Measurements from ENCODE around the gene PDPK1.
"Not testable (repeated sequence)": the region's sequence is repeated elsewhere in the genome, so short reads cannot be mapped to it uniquely, and the experiment has no call there.

Gene PDPK1

GRCh38 chr16:2543771-2544170, 6.0 kb downstream of the PDPK1 start:
- DNase-seq, result not testable (repeated sequence)

DNA sequence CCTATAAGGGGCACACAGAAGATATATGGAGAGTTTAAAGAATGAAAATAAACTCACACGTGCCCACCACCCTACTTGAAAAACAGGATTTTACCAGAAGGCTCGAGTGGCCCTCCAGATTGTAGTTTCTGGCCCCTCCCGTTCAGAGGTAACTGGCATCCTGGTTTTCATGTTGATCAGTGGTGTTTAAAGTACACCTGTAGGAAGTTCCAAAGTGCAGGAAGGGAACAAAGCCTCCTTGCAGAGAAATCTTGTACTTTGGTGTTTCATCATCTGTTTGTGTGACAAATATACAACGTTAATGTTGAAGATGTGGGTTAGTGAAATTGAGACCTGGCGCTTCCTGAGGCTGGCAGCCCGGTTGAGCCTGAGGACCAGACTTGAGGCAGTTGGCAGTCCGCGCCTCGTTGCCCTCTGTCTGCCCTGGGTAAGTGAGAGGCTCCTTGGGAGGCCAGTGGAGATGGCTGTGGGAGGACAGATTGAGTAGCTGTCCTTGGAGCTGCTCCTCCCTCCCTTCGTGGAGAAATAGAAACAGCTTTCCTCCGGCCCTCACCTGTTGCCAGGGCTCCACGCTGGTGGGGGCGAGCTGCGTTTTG, 12.6 kb downstream of the PDPK1 start:
- not testable (repeated sequence) for DNase-seq

DNA sequence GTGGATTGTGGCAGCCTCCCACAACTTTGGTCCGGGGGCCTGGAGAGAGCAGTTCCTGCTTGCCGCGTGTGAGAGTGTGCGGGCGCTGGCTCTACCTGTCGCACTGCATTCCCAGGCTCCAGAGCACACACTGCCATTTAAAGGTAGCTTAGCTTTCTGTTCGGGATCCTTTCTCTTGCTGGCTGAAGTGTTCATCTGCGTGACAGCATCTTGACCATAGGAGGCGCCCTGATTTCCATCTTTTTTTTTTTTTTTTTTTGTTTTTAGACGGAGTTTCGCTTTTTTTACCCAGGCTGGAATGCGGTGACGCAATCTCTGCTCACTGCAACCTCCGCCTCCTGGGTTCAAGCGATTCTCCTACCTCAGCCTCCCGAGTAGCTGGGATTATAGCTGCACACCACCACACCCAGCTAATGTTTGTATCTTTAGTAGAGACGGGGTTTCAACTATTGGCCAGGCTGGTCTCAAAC, 13.6 kb downstream of the PDPK1 start:
- peak; percentile 43 for DNase-seq

DNA sequence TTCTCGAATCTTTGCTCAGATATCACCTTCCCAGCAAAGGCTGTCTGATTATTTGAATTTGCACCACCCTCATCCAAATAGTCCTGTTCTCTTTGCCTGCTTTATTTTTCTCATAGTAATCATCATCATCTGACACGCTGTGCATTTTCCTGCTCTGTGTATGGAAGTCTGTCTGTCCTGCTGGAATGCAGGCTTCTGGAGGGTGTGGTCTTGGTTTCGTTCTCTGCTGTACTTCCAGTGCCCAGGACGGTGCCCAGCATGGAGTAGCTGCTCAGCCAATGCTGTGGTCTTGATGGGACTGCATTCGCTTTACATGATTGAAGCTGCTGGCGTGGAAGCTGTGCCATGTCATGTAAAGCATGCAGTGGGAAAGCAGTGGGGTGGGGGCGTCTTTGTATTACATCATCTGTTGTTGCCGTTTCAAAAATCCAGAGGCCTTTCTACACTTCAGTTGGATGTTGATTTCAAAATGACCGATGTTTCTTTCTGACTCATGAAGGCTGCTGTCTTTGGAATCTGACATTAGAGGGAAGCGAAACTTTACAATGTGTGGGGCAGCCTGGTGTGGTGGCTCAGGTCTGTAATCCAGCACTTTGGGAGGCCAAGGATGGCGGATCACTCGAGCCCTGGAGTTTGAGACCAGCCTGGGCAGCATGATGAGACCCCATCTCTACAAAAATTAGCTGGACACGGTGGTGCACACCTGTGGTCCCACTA, 17.0 kb downstream of the PDPK1 start:
- DNase-seq, result not testable (repeated sequence)

- DNase-seq, result not testable (repeated sequence)
These were observed 19.3 kb downstream of the PDPK1 start for GRCh38 chr16:2557150-2557549.

GRCh38 chr16:2560131-2560797, 22.4 kb downstream of the PDPK1 start:
- not testable (repeated sequence) for DNase-seq

- not testable (repeated sequence) for DNase-seq
These were observed 22.9 kb downstream of the PDPK1 start for GRCh38 chr16:2560798-2561133.

- DNase-seq, result not testable (repeated sequence)
These were observed 29.7 kb downstream of the PDPK1 start for GRCh38 chr16:2567506-2567905.

DNA sequence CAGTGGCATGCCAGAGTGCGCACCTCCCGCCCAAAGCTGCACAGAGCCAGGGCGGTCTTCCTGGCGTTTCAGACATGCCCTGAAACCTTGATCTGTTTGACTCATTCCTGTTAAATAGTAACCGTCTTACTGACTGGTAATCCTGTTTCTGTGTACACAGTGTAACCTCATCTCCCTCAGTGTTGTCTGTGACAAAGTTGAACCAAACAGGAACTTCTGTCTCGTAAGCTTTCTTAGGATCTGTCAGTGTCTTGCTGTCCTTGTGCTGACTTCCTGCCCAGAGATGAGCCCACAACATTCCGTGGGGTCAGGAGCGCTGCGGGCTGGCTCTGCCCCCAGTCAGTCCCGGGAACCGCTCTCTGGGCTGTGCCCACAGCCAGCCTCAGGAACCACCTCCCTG, 30.8 kb downstream of the PDPK1 start:
- DNase-seq, result not testable (repeated sequence)

- DNase-seq, result not testable (repeated sequence)
These were observed 34.9 kb downstream of the PDPK1 start for GRCh38 chr16:2572704-2573103.

DNA sequence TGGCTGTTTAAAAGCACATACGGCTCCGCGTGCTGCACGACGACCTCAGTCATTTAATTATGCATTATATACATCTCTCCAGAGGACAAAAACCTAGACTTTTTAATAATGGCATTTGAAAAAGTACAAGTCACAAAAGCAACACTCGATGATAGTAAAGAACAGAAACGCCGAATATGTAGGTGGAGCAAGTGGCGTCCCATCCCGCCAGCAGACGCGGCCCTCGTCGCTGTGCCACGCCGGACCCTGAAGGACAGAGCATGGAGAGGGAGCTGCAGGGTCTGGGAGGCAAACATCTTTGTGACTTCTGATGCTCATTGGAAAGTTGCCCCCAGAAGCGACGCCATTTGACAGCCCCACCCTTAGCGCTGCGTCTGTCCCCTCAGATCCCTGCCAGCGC, 38.0 kb downstream of the PDPK1 start:
- not testable (repeated sequence) for DNase-seq

DNA sequence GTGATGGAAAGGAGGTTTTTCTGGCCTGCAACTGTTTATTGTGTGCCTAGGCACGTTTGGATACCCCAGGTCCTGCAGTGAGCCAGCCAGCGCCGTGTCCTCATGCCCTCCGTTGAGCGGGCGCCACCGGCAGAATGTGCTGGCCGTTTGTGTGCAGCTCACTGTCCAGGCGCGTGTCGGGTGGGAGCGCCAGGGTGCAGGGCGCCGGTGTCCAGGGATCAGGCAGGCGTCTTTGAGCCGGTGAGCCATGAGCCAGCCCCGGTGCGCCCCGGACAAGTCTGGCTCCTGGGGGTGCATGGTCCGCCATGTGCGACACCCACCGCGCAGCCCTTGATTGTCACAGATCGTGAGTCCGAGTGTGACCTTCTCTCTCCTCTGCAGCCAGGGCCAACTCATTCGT, 39.2 kb downstream of the PDPK1 start:
- not testable (repeated sequence) for DNase-seq

- not testable (repeated sequence) for DNase-seq
These were observed 41.1 kb downstream of the PDPK1 start for GRCh38 chr16:2578905-2579304.

GRCh38 chr16:2580143-2580542, 42.3 kb downstream of the PDPK1 start:
- peak; percentile 16 for DNase-seq

DNA sequence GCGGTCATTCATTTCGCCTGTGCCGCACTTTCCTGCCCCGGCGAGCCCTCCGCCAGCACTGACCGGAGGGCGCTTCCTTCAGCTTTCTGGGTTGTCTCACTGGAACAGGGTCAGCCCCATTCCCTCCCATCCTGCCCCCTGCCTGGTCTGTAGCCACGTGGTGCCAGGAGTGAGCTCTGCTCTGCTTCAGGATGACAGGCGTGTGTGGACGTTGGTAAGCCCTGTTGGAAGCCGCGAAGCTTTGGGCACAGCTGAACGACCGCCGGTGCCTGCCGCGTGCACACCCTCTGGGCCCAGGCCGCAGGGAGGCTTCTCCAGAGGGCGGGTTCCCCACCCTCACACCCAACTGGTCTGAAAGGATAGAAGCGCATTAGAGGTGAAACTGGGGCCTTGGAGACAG, 43.0 kb downstream of the PDPK1 start:
- not testable (repeated sequence) for DNase-seq

DNA sequence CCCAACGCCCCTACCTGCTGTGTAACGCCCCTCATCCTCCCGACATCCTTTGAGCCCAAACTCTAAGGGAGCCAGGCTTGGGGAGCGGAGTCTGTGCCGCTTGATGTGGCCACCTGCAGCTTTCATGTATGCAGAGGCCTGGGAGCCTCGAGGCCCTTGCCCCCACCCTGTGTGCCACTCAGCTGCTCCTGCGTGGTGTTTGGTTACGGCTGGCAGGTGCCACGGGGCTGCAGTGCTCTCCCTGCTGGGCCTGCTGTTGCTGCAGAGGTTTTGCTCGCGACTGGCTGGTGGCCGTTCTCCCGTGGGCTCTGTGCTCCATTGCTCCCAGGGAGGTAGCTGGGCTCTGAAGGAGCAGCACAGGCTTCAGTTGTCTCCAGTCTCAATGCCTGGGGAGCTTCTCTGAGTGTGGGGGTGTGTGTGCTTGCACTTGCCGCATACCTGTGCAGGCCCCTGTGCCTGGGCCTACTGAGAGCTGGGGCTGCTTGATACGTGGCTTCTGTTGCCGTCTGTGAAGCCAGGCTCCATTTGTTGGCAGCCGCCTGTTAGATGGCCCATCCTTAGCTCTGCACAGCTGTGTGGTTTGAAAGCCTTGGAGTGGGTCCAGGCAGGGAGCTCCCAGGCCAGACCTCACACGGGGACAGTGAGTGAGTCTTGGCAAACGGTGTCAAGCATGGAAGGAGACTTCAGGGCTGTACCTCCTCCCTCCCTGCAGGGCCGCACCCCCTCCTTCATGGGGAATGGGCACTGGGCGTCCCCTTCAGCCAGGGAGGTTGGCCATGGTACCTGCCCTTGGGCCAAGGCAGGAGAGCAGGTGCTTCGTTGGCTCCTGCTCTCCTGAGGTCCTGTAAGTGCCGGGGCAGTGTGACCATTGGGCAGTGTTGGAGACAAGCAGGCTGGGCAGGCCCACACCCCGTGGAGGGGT, 47.2 kb downstream of the PDPK1 start:
- DNase-seq, result no peak

GRCh38 chr16:2585651-2586081, 47.8 kb downstream of the PDPK1 start:
- DNase-seq, result no peak

DNA sequence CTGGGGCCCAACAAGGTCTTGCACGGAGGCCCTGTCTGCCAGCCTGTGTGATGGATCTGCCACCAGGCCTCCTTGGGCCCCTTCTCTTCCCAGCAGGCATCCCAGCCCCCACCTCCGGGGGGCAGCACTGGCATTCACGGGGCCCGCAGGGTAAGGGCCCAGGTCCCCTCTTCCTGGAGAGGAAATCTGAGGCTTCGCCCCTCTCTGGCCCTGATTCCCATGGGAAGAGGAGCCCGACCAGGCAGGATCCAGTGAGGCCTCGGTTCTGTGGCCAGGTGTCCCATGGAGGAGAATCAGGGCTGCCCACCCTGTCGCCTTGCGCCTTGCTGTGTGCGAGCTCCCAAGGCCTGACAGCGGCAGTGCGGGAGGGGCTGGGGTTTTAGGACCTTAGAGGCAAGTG, 48.4 kb downstream of the PDPK1 start:
- DNase-seq, result no peak

GRCh38 chr16:2586901-2587480, 49.2 kb downstream of the PDPK1 start:
- DNase-seq, result no peak

DNA sequence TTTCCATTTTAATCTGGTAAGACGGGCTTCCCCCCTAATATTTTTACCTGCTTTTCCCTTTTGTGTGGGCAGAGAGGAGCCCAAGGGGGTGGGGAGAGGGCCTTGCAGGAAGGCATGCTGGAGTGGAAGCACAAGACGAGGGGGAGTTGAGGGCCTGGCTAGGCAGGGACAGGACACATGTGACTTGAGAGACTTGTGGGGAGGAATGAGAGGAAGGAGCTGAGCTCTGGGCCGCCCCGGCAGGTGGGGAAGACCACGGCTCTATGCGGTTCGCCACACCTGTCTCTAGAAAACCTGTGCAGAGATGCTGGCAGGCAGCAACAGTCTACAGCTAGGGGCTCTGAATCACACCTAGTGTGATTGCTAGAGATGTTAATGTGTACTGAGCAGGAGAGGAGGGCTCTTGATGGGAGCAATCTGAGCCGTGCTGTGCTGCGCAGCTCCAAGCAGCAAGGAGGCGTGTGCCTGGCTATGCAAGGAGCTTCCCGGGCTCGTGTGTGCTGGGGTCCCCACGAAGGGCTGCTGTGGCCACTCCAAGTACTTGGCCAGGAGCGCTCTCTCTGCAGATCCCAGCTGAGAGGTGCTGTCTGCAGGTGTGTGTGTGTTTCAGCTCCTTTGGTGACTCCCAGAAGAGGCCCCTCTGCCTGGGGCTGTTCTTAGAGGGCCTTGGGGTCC, 50.2 kb downstream of the PDPK1 start:
- DNase-seq, result no peak

DNA sequence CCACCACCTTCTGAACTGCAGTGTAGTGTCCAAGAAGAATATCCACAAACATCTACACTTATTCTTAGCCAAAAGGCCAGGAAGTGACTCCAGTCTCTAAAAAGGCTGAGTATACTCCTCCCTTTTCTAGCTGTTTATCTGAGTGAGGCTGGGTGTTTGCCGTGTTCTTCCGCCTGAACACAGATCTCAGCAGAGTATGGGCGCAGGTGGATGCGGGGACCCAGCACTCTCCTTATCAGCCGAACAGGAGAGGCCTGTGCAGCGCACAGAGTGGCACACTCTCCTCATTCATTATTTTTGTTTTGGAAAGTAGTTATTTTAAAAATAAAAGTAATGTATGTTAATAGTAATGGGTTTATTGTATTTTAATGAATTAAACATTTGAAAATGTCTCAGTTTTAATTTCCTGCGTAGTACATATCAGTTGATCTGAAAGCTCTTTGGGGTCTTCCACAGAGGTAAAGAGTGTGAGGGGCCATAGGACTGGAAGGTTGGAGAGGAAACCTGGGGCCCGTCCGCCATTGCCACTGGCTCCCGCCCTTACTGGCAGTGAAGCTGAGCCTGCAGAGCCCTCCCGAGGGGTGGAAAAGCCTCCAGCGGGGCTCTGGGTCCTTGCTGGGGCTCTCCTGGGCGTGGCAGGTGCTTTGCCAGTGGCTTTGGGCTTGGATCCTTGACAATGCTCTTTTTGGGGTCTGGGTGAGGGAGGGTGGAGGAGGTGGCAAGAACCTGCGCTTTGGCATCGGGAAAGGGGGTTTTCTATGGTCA, 53.8 kb downstream of the PDPK1 start:
- no peak for DNase-seq

Measured in fibroblast of skin of back (primary cell).